ENCODE measurements around the gene CDA. TPM values are rescaled to one million over a fixed set of nuclear protein-coding genes. Genes with fewer than 3 reads are reported as not detected.

Gene CDA
- total RNA-seq (2014; rRNA removed; shearing (Covaris generic)) = 0.35 TPM in 1 of 2 replicates, not detected in the other
- polyA plus RNA-seq (2014; cell fraction: nucleus; rRNA removed) = not detected in 2 replicates

- DNase-seq (ENCODE audit: extremely low read depth, low read depth) = no peak
These were observed at the start of gene CDA for GRCh38 chr1:20588634-20589225. Gene CDA, plus strand, starts transcription at chr1:20589097. Its CDS starts 33 bp downstream, at chr1:20589130.

GRCh38 chr1:20540281-20540680 lies 48.6 kb upstream of the CDA start:
- no peak for DNase-seq (ENCODE audit: extremely low read depth, low read depth)

- DNase-seq (ENCODE audit: extremely low read depth, low read depth) = no peak
These were observed 42.3 kb upstream of the CDA start for GRCh38 chr1:20546637-20547036.

GRCh38 chr1:20551161-20551560 lies 37.7 kb upstream of the CDA start:
- no peak for DNase-seq (ENCODE audit: extremely low read depth, low read depth)

- no peak for DNase-seq (ENCODE audit: extremely low read depth, low read depth)
These were observed 36.8 kb upstream of the CDA start, which contains the start of gene FAM43B for GRCh38 chr1:20551945-20552727. Gene FAM43B, plus strand, starts transcription at chr1:20552573. Its CDS starts 401 bp downstream, at chr1:20552974.

DNA sequence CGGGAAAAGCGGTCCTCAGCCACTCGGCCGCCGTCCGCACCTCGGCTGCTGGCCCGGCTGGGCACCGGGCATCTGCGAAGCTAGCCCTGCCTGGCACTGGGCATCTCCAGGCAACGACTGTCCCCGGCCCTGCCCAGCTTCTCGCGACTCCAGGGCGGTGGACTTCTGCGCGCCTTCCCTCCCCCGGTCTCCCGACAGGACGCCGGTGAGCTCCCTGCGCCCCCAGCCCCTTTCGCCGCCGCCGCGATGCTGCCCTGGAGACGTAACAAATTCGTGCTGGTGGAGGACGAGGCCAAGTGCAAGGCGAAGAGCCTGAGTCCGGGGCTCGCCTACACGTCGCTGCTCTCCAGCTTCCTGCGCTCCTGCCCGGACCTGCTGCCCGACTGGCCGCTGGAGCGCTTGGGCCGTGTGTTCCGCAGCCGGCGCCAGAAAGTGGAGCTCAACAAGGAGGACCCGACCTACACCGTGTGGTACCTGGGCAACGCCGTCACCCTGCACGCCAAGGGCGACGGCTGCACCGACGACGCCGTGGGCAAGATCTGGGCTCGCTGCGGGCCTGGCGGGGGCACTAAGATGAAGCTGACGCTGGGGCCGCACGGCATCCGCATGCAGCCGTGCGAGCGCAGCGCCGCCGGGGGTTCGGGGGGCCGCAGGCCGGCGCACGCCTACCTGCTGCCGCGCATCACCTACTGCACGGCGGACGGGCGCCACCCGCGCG lies 36.0 kb upstream of the CDA start:
- no peak for DNase-seq (ENCODE audit: extremely low read depth, low read depth)

- DNase-seq (ENCODE audit: extremely low read depth, low read depth) = no peak
These were observed 33.7 kb upstream of the CDA start for GRCh38 chr1:20555025-20555757.

DNA sequence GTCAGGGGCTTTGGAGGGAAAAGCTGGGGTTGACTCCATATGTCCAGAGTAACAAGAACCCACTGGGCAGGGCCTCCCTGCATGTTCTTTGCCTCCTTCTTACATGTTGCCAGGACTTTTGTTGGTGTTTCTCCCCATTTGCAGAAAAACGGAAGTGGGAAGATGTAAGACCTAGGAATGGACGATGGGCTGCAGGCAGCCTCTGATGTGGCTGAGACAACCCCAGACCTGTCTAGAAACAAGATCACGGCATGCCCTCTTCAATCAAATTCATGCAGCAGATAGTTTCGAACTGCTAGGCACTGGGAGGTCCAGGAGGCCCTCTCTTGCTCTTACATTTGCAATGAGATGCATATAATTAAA lies 33.2 kb upstream of the CDA start:
- DNase-seq (ENCODE audit: extremely low read depth, low read depth) = no peak

DNA sequence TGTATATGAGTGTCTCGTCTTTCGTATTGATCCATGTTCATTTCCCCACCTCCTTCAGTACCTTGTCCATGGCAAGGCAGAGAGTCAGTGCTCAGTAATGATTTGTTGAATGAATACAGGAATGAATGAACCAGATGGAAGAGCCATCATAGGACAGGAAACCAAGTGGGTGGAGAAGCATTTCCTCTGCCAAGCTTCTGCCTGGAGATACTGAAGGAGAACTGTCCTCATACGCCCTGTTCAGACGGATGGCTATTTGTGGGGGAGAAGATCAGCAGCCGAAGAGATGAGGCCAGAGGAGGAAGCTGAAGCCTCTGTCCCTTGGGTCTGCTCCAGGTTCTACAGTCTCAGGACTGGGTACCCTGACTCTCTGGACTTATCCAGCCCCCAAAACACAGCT lies 30.7 kb upstream of the CDA start:
- no peak for DNase-seq (ENCODE audit: extremely low read depth, low read depth)

GRCh38 chr1:20560966-20561365 lies 27.9 kb upstream of the CDA start:
- no peak for DNase-seq (ENCODE audit: extremely low read depth, low read depth)

DNA sequence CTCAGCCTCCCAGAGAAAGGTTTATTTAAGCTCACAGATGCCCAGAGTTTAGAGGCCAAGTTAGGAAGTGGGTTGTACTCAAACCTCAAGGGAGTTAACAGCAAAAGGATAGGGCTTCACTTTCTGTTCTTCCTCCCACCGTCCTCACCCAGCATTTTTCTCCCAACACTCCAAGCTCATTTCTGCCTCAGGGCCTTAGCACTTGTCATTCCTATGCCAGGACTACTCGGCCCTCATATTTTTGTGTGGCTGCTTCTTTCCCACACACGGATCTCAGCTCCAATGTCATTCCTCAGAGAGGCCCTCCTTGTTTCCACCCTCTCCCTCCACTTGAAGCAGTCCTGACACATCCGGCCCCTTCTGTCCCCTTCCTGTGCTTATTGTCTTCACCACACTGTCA lies 23.7 kb upstream of the CDA start:
- DNase-seq (ENCODE audit: extremely low read depth, low read depth) = no peak

GRCh38 chr1:20569523-20570098 lies 19.3 kb upstream of the CDA start:
- no peak for DNase-seq (ENCODE audit: extremely low read depth, low read depth)

GRCh38 chr1:20571427-20571826 lies 17.5 kb upstream of the CDA start:
- DNase-seq (ENCODE audit: extremely low read depth, low read depth) = no peak

DNA sequence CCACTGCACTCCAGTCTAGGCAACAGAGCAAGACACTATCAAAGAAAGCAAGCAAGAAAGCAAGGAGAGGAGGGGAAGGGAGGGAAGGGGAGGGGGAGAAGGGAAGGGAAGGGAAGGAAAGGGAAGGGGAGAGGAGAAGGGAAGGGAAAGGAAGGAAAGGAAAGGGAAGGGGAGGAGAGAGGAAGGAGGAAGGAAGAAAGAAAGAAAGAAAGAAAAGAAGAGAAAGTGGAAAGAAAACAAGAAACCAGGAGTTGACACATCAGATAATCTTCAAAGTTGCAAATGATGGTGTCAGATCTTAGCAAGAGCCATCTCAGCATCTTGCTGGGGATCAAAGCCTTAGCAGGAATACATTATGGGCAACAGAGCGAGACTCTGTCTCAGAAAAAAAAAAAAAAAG lies 14.9 kb upstream of the CDA start:
- no peak for DNase-seq (ENCODE audit: extremely low read depth, low read depth)

DNA sequence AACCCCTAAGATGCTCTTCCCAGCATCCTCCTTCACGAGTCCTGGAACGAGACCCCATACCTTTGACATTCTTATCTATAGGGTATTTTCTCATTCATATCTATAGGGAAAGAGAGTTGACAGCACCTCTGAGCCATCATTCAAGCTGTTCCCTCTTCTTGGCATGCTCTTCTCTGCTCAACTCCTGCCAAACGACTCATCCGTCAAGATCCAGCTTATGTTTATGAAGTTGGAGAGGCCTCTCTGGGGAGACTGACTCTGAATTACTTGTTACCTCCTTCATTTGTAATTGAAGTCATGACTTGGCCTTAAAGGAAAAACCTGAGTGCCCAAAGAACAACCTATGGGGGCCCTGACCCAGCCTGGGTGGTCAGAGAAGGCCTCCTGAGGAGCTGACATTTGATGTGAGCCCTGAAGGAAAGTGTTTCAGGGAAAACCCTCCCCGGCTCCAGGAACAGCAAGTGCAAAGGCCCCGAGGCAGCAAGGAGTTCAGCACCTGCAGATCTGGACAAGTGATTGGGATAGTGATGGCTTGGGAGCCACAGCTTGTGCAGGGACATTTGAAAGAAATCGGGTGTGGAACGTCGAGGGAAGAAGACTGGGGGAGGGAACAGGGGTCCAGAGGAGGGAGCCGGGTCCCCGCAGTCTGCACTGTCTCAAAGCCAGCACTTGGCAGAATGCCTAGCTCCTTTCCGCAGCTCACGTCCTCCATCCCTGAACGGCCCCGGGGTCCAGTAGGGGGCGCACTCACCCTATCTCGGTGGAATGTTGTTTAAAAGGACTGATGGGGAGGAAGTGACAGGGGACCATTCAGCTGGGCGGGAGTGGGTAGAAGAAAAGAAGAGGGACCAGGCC lies 14.0 kb upstream of the CDA start:
- peak; percentile 66 for DNase-seq (ENCODE audit: extremely low read depth, low read depth)

GRCh38 chr1:20575541-20576336 lies 13.2 kb upstream of the CDA start:
- no peak for DNase-seq (ENCODE audit: extremely low read depth, low read depth)

DNA sequence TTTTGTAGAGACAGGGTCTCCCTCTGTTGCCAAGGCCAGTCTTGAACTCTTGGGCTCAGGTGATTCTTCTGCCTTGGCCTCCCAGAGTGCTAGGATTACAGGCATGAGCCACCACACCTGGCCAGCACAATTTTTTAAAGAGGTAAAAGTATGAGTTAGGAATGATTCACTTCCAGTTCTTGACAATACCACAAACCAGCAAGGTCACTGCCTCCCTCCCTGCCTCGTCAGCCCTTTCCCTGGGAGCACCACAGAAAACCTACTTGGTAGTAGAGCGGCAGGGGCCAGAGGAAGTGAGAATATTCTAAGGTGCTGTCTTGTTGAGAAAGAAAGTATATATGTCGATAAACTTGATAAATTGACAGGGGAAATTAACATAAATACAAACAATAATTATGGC lies 10.8 kb upstream of the CDA start:
- no peak for DNase-seq (ENCODE audit: extremely low read depth, low read depth)

DNA sequence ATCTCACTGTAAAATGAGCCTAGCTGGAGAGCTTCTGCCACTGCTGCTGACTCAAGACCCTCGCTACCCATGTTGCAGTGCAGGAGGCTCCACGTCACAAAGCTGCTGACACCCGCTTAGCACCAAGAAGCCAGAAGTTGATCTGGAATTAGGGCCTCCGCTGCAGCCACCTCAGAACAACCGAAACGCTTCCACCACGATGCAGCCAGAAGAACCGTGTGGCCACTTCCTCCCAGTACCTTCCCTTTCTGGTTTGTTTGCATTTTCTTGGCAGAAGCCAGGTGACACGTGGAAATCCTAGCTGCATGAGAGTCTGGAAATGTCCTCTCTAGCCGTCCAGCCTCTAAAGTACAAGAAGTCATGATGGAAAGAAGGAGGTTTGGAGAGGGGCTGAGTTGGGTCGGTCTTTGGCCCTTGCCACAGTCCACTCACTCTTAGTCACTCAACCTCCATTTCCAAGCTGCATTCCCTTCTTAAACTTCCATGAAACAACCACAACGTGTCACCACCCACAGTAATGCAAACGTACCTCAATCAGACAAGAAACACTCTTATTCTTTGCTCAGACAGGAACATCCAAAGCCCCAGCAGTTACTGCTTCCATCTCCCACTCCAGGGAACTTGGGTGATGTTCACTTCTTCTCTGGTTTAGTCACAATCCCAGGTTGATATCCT lies 10.0 kb upstream of the CDA start:
- DNase-seq (ENCODE audit: extremely low read depth, low read depth) = no peak
